Frontal cortex (tissue), 4 donors: ENCODE results near the gene MAN2C1. TPM values are rescaled to one million over a fixed set of nuclear protein-coding genes. Genes with fewer than 3 reads are reported as not detected.
"Not testable (repeated sequence)": the region's sequence is repeated elsewhere in the genome, so short reads cannot be mapped to it uniquely, and the experiment has no call there.

Experiments
- DNase-seq, 2 donors: peaks; one replicate each; pipeline ENCODE4 v3.0.0; 2012; ENCODE audit warnings: low spot score in 2 of 2
- FAIRE-seq: peaks from 2 replicates; lab custom pipeline; 2012; peaks lifted over from hg19 to GRCh38; lab: Jason Lieb, UNC
- total RNA-seq: library from RNA; depleted of rRNA; stranded (reverse); fragments of >200 nt; gene quantifications from one replicate; pipeline ENCODE4 v1.2.3, GENCODE V29; 2014
- donor health status: control.
- donor health status: control.
- donor health status: control.

Gene MAN2C1
- total RNA-seq, 1 donor from 2014 or later = 58.7 TPM

GRCh38 chr15:75361989-75362641 lies 6.3 kb downstream of the MAN2C1 start:
- no peak for FAIRE-seq
- no peak for DNase-seq

- DNase-seq = no peak
- FAIRE-seq = no peak
These were observed 6.9 kb downstream of the MAN2C1 start for GRCh38 chr15:75361361-75361988.

- FAIRE-seq = no peak
These were observed 7.6 kb downstream of the MAN2C1 start for GRCh38 chr15:75360856-75361255.

GRCh38 chr15:75360391-75360790 lies 8.0 kb downstream of the MAN2C1 start:
- DNase-seq (no peak), FAIRE-seq (no peak)

More at GRCh38 chr15:75360856-75361255, 7.6 kb downstream of the MAN2C1 start:
- no peak for DNase-seq

- DNase-seq = no peak
- no peak for FAIRE-seq
These were observed 8.7 kb downstream of the MAN2C1 start for GRCh38 chr15:75359537-75360250.

- DNase-seq = no peak
These were observed 9.5 kb downstream of the MAN2C1 start for GRCh38 chr15:75358771-75359536.

GRCh38 chr15:75357976-75358673 lies 10.3 kb downstream of the MAN2C1 start:
- DNase-seq (no peak), FAIRE-seq (no peak)

More at GRCh38 chr15:75358771-75359536, 9.5 kb downstream of the MAN2C1 start:
- no peak for FAIRE-seq

GRCh38 chr15:75356517-75356916 lies 11.9 kb downstream of the MAN2C1 start:
- DNase-seq (no peak), FAIRE-seq (no peak)

GRCh38 chr15:75356006-75356405 lies 12.4 kb downstream of the MAN2C1 start:
- FAIRE-seq = no peak

GRCh38 chr15:75355369-75355768 lies 13.0 kb downstream of the MAN2C1 start:
- DNase-seq (no peak), FAIRE-seq (no peak)

More at GRCh38 chr15:75356006-75356405, 12.4 kb downstream of the MAN2C1 start:
- no peak for DNase-seq

GRCh38 chr15:75354454-75354853 lies 14.0 kb downstream of the MAN2C1 start:
- DNase-seq (no peak), FAIRE-seq (no peak)

- DNase-seq (no peak), FAIRE-seq (no peak)
These were observed 14.8 kb downstream of the MAN2C1 start for GRCh38 chr15:75353604-75354003.

- FAIRE-seq (no peak), DNase-seq (no peak)
These were observed 16.0 kb downstream of the MAN2C1 start for GRCh38 chr15:75352186-75353080.

GRCh38 chr15:75350601-75351361 lies 17.6 kb downstream of the MAN2C1 start:
- DNase-seq (no peak), FAIRE-seq (no peak)

- DNase-seq (no peak), FAIRE-seq (no peak)
These were observed 18.4 kb downstream of the MAN2C1 start for GRCh38 chr15:75349851-75350588.

GRCh38 chr15:75349351-75349669 lies 19.1 kb downstream of the MAN2C1 start:
- DNase-seq, FAIRE-seq: not testable (repeated sequence)

GRCh38 chr15:75348562-75349350 lies 19.7 kb downstream of the MAN2C1 start:
- FAIRE-seq = no peak
- DNase-seq = no peak
